NCI-H1436 (cell line): ENCODE measurements around the gene EPB41L4B.

Experiments used
- DNase-seq: peaks from one replicate; lab custom pipeline; 2025; lab: John Stamatoyannopoulos, UW

The EPB41L4B gene

DNA sequence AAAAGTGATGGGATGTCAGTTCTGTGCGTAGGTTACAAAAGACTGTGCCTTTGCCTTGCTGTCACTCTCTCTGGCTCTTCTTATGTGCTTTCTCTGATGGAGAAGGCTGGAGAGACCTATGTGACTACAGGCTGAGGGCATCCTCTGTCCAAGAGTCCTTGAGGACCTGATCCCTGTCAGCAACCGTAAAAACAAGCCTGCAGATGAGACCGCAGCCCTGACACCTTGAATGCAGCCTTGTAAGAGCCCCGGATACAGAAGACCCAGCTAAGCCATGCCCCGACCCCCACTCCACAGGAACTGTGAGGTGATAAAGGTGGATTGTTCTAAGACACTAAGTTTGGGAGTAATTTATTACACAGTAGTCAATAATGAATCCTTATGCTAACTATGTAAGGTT lies 121.2 kb downstream of the EPB41L4B start:
- DNase-seq, result no peak

DNA sequence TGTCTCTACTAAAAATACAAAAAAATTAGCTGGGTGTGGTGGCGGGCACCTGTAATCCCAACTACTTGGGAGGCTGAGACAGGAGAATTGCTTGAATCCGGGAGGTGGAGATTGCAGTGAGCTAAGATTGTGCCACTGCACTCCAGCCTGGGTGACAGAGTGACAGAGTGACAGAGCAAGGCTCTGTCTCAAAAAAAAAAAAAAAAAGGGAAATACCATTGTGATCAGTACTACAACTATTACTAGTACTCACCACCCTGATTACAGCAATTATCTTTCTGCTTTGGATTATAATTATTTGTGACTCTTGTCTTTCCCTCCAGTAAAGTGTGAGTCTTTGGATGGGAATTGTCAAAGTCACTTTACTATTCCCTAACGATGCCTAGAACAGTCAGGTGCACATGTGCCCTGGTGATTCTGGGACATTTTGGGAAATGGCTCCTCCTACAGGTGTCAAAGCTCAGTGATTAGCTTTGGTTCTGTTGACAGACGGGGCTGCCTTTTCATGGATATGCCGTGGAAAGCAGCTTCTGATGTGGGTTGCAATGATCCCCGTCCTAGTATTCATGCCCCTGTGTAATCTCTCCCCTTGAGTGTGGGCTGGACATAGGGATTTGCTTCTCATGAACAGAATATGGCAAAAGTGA lies 122.0 kb downstream of the EPB41L4B start:
- no peak for DNase-seq

DNA sequence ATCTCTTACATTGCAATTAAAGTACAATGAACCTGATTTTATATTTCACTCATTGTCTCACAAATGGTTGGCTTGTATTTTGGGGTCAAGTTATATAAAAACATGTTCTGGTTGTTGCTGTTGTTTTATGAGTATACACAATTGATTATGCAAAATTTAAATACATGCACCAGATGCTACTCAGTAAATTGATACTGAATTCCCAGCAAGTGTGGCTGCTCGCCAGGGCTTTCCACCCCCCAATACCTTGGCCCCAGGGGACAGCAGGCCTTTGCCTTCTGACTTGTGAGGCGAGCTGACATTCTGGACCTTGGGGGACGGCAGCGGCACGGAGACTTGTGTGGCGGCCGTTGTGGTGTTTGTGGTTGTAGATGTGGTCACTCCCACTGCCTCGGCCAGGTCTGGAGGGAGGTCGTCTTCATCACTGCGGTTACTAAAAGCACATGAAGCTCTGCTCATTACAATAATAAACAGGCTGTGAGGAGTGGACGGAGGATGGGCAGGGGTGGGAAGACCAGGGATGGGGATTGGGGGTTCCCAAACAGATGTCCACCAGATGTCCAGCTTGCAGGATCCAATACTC lies 126.8 kb downstream of the EPB41L4B start:
- no peak for DNase-seq

DNA sequence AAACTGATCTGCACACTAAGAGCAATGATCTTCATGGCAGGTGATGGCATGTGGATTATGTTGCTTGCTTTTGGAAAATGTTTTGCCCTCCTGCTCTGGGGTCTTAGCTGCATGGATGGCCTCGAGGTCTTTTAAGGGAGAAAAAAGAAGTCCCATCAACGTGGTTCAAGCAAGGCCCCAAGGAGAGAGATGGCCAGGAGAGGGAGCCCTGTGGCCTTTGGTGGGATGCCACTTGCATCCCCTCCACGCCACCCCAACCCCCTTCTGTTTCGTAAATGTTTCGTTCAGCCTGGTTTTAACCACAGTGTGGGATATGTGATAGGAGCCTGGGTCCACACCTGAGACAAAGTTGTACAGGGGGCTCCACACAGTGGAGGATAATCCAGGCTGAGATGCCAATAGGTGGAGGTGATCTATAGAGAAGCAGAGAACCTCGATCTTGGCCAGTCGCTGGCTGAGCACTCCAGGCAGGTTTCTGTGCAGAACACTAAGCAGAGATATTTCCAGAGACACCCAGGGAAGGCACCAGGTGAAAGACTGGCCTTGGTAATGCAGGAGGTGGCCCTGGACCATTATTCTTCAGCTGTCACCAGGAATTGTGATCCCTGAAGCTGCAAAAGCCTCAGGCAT lies 128.0 kb downstream of the EPB41L4B start:
- no peak for DNase-seq

DNA sequence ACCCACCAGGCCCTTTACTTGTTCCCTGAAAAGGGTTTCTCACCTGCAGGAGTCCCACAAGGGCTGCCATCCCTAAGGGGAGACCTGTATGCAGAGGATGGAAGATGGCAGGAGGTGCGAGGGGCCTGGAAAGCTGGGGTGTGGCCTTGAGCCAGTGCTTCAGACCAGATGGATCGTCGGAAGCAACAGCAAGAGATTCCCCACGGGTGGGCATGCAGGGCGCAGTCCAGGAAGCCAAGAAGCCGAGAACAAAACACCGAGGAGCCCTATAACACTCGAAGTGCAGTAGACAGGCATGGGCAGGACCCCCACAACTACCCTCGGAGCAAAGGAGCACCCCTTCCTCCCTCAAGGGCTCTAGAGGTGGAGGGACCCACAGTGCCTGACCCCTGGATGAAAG lies 129.1 kb downstream of the EPB41L4B start:
- no peak for DNase-seq

DNA sequence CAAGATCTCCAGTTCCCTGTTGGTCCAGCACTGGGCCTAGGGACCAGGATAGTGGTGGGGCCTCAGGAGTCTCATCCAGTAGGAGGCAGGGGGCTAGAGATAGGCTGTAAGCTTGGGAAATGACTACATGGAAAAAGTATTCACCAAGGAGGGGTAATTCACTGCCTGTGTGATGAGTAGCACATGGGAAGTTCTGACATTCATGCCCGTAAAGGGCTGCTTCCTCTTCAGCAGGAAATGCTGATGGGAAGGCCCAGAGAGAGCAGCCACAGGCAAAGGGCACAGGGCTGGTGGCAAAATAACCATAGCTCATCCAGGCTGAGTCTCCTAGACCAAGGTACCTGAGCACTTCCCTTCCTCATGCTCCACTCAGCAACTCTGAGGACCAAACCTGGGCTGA lies 130.7 kb downstream of the EPB41L4B start:
- no peak for DNase-seq

DNA sequence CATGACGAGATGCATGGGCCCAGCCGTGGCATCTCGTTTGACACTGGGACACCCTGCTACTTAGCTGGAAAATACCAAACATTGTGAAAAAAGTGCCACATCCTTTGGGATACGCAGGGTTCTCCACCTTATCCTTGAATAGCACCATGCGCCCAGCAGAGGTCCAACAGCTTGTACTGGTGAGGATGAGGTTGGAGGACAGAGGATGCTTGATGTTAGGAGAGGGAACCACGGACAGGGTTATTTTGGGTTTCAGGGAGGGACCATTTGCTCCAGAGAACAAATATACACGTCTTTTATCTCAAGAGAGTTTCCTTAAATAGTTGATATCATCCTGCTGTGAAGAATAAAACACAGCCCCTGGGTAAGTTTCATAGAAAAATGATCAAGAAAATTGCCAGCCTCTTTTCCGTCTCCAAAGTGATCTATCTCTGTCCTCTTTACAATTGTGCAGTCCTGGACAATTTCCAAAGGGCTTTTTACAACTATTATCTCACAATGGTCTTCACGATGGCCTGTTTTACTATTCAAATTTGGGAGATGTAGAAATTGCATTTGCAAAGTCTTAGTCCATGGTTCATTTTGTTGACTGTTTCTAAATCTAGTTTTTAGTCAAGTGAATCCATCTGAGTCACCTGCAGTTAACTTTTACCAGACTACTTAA lies 133.9 kb downstream of the EPB41L4B start:
- DNase-seq, result no peak

DNA sequence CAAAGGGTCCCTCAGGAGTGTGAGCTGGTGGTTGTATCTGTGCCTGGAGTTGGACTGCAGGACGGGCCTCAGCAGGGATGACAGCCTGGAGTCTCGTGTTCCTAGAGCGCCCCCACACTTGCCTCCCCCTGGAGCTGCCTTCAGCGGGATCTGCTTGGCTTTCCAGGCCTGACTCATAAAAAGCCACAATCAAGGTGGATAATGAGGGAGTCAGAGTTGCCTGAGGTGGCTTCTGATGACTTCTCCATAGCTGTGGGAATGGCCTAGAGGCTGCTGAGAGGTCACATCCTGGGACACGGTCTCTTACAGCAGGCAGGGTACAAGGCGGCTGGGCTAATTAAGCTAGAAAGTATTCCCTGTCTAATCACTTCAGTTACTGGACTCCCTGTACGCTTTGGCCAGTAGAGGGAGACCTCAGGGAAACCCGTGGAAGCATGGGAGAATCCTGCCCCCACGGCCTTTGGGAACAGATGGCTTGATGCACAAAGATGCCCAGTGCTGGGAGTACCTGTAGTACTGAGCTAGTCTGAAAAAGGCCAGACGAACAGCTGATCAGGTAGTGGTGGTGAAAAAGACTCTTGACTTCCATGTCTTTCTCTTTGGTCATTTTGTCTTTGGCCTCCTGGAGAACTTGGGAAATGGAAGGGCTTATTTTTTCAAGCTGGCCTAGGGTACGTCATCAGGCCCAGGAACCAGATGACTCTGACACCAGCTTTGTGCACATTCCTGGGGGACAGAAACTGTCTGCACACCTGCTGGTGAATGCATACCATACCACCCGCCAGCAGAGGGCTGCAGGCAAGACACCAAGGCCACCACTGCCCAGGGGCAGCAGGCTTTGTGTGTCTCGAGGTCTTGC lies 137.7 kb downstream of the EPB41L4B start:
- no peak for DNase-seq

DNA sequence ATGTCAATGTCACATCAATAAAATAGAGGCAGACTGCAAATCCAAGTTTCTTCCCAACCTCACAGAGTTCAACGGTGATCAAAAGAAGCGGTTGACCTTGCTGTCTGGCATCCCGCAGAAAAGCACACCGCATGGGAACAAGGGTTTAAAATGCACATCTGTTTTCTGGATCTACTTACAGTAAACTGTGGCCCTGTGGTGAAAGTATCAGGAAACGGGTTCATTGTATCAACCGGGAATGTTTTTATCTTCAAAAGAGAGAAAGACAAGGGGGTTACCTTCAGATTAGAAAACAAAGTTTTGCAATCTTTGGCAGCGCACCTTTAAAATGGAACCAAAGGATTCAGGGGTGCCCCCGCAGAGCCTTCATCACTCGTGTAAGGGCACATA lies 138.3 kb downstream of the EPB41L4B start:
- DNase-seq, result no peak

DNA sequence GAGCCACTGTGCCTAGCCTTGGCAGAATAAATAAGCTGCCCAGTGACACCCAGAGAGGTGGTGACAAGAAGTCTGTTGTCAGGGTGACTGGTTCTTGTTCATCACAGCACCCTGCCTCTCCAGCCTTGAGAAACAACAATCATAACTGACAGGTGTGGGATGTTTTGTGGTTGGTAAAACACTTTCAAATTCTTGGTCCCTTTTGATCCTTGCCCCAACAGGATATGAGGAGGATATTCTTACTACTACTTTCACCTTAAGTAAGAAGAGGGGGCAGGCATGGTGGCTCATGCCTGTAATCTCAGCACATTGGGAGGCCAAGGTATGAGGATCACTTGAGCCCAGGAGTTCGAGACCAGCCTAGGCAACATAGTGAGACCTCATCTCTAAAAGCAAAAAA lies 139.6 kb downstream of the EPB41L4B start:
- DNase-seq, result no peak

DNA sequence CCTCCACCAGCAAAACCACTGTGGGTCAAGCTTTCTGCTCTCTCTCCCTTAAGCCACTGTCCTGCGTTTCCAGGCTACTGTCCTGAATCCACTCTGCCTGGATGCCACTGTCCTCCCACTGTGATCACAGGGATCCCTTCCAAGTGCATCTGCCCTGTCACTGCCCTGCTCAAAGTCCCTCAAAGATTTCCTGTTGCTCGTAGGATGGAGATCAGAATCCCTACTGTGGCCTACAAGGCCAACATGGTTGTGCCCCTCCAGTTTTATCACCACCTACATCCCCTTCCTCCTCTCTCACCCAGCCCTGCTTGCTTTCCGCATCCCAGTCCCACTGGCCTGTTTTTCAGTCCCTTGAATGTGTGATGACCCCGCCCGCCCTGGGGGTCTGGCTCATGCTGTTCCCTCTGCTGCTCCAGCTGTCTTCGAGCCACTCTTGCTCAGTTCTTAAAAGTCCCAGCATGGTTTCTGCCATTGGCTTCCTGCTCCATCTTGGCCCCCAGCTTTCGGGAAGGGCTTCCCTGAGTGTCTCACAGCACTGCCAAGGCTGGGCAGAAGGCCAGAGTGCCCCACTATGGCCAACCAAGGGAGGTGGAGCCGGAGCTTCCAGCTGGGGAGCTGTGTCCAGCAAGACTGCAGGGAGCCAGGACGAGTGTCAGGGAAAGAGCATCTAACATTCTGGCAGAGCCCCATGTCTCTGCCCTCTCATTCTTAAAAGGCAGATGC lies 140.9 kb downstream of the EPB41L4B start:
- DNase-seq, result no peak

DNA sequence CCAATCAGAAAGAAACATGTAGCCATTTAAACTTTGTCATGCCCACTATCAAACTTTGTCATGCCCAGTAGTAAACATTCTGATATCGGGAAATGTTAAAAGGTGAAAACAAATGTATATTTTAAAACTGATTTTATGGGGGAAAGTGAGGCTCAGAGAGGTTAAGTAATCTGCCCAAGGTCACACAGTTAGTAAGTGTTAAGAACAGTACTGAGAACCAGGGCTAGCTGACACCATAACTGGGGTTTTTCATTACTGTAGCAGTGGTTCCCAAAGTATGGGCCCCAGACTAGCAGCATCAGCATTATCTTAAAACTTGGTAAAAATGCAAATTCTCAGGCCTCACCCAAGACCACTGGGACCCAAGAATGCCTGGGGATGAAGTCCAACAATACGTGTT lies 143.9 kb downstream of the EPB41L4B start:
- no peak for DNase-seq

DNA sequence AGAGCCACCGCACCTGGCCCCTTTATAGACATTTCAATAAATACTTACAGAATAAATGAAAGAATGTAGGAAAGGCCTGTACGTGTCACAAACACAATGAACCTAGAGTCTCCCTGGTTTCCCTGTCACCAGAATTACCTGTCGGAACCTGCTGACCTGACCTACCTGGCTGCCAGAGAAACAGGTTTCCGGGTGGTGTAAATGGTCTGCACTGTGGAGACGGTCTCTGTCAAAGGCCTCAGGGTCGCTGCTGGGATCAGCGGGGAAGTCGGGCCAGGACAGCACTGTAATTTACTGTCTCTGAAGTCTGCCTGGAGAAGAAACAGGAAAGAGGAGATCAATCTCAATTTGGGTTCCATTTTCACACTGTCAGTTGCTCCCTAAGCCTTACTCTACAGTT lies 144.5 kb downstream of the EPB41L4B start:
- DNase-seq, result no peak

DNA sequence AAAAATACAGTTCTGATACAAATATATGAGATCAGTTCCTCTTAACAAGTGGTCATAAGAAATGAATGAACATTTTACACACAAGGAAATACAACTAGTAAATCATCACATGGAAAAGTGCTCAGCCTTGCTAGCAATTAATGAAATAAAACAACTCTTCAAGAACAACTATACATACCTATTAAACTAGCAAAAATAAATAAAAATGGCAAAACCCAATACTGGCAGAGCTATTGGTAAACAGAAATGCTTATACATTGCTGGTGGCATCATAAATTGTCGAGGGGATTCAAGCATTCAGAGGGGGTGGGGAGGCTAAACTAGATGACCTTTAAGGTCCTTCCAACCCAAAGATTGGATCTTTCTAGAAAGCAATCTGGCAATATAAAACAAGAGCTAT lies 147.9 kb downstream of the EPB41L4B start:
- no peak for DNase-seq

DNA sequence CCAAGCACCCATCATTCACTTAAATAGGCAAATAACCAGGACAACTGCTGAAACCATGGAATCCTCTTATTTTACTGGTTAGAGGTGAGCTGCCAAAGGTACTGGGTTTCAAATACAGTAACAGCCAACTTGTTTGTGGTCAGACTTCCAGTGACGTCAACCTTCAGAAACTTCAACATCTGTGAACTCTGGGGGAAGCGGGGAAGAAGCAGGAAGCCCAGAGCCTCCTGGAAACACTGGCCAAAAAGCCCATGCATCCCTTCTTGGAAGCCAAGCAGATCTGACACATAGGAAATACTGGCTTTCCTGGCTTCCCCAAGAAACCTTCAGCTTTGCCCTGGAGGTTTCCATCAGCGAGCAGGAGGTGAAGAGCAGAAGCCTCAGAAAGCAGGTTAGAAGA lies 148.9 kb downstream of the EPB41L4B start:
- DNase-seq, result no peak

DNA sequence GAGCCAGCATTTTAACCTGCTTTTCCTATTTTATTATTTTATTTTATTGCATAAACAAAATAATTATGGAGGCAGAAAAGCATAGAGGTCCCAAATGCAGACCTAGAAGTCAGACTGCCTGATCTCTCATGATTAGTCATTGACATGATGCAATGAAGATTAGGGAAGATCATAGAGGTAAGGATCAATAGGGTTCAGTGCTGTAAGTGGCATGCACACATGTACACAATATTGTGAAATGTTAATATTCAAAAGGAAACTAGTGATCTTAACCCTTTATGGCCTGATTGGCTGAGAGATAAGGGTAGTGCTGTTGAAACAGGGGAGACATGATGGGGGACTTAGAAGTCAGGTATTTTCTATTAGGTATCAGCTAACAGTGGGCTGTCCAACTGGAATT lies 152.7 kb downstream of the EPB41L4B start:
- DNase-seq, result no peak

DNA sequence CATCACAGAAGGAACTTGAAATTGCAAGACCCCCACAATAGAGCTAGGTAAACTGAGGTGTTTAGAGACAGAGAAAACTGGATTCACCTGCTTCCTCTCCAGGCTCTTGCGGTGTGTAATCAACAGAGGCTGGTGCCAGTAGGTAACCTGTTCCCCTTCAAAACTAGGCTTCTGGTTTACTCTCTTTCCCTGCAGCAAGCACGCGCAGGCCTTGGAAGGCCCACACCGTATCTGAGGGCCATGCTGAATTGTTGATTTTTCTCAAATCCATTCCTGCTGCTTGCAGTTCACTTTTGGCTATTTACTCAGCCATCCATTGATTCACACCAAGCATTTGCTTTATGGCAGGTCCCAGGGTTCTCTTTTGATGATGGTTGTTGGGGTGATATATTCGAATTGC lies 153.1 kb downstream of the EPB41L4B start:
- DNase-seq, result no peak

DNA sequence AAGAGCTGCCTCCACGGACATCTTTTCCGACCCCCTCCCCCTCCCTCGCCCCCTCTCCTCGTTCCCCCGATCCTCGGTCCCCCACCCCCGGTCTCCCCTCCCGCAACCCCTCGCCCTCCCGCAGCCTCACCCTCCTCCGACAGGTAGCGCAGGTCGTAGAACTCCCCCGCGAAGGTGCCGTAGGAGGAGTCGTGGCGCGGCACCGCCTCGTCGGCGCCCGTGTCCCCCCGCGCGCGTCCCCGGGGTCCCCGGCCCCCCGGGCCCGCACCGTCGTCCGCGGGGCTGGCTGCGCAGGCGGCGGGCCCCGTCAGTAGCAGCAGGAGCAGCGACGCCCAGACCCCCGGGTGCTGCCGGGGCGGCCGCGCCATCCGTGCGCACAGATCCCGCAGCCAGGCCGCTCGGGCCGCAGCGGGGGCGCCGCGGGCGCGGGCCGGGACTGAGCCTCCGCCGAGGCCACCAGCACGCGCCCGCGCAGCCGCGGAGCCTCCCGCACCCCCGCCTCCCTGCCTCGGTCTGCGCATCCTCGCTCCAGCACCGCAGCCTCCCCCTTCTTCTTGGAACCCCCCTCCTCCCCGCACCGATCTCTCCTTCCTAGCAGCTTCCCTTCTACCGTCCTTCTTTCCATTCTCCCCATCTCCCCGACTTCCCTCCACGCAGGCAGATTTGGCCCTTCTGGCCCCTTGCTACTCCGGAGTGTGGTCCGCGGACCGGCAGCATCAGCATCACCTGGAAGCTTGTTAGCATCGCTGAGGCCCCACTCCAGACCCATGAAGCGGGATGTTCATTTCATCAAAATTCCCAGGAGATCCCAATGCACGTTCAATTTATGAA lies 153.9 kb downstream of the EPB41L4B start, which contains the start of gene FRRS1L:
Gene FRRS1L (minus strand): TSS at position 479 of the 831 bp plus-strand sequence. CDS start 111 bp downstream, at position 368.
- peak; percentile 21 for DNase-seq

DNA sequence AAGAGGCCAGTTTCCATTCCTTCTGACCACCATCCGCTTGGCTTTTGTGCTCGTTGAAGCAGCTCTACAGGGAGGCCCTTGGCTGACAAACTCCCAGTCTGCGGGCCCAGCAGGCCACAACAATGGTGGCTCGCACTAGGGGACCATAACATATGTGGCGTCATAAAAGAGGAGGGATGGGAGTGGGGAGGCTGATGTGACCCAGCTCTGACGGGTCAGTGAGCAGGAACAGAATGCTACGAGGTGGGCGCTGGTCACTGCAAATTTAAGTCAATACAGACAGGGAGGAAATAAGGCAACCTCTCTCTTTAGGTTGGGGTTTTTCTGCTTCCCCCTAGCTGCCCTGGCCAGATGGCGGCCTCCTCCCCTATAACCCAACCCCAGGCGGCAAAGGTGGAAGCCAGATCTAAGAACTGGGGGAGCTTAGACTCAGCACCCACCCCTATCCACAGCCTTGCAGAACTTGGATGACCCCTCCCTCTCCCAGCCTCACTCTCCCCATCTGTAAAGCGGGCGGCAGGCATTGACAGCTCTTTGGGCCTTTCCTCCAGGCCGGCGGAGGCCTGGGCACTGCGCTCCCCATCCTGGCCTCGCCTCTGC lies 154.6 kb downstream of the EPB41L4B start:
- no peak for DNase-seq

DNA sequence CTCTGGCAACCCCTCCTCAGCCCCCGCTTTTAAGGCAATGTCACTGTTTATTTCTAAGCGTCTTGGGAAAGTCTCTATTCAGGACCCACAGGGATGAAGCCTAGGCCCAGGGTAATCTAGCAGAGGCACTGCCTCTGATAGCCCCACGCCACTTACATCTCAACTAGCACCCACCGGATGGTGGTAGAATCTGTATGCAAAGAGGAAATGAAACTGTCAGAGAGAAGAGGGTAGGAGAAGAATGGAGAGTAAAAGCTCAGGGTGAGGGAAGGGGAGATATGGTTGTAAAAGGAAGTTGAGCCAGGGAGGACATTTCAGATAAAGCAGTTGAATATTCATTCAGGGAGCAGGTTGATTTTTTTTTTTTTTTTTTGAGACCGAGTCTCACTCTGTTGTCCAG lies 156.8 kb downstream of the EPB41L4B start:
- no peak for DNase-seq
